ENCODE data around the gene TACC2. TPM values are rescaled to one million over a fixed set of nuclear protein-coding genes. Genes with fewer than 3 reads are reported as not detected.

The TACC2 gene
- total RNA-seq, 1 donor from 2014 or later: 9.7 TPM

- no peak for DNase-seq (ENCODE audit: low read depth, low spot score)
Measured at GRCh38 chr10:122271076-122271475, 282.1 kb downstream of the TACC2 start, which contains the start of gene BTBD16. Gene BTBD16, plus strand, starts transcription at chr10:122271296. Its CDS starts 3,786 bp downstream, at chr10:122275082.

- DNase-seq (ENCODE audit: low read depth, low spot score): no peak
Measured at GRCh38 chr10:122273966-122274545, 285.1 kb downstream of the TACC2 start.

GRCh38 chr10:122276611-122277208, 287.7 kb downstream of the TACC2 start:
- no peak for DNase-seq (ENCODE audit: low read depth, low spot score)

- DNase-seq (ENCODE audit: low read depth, low spot score): no peak
Measured at GRCh38 chr10:122277526-122278136, 288.7 kb downstream of the TACC2 start.

- DNase-seq (ENCODE audit: low read depth, low spot score): peak; percentile 20
Measured at GRCh38 chr10:122279725-122280141, 290.8 kb downstream of the TACC2 start.

- no peak for DNase-seq (ENCODE audit: low read depth, low spot score)
Measured at GRCh38 chr10:122280156-122280555, 291.2 kb downstream of the TACC2 start.

- DNase-seq (ENCODE audit: low read depth, low spot score): no peak
Measured at GRCh38 chr10:122281018-122281626, 292.2 kb downstream of the TACC2 start.

GRCh38 chr10:122281751-122282150, 292.8 kb downstream of the TACC2 start:
- DNase-seq (ENCODE audit: low read depth, low spot score): no peak

GRCh38 chr10:122282253-122282671, 293.3 kb downstream of the TACC2 start:
- no peak for DNase-seq (ENCODE audit: low read depth, low spot score)

GRCh38 chr10:122282909-122283308, 293.9 kb downstream of the TACC2 start:
- no peak for DNase-seq (ENCODE audit: low read depth, low spot score)

- no peak for DNase-seq (ENCODE audit: low read depth, low spot score)
Measured at GRCh38 chr10:122285506-122286444, 296.8 kb downstream of the TACC2 start.

GRCh38 chr10:122286867-122287266, 297.9 kb downstream of the TACC2 start:
- DNase-seq (ENCODE audit: low read depth, low spot score): no peak

- no peak for DNase-seq (ENCODE audit: low read depth, low spot score)
Measured at GRCh38 chr10:122287570-122287969, 298.6 kb downstream of the TACC2 start.

- DNase-seq (ENCODE audit: low read depth, low spot score): no peak
Measured at GRCh38 chr10:122288262-122288661, 299.3 kb downstream of the TACC2 start.

- DNase-seq (ENCODE audit: low read depth, low spot score): no peak
Measured at GRCh38 chr10:122288917-122289316, 300.0 kb downstream of the TACC2 start.

- no peak for DNase-seq (ENCODE audit: low read depth, low spot score)
Measured at GRCh38 chr10:122290334-122290733, 301.4 kb downstream of the TACC2 start.

GRCh38 chr10:122290833-122291532, 302.0 kb downstream of the TACC2 start:
- DNase-seq (ENCODE audit: low read depth, low spot score): no peak

GRCh38 chr10:122291739-122292138, 302.8 kb downstream of the TACC2 start:
- no peak for DNase-seq (ENCODE audit: low read depth, low spot score)

GRCh38 chr10:122292376-122292775, 303.4 kb downstream of the TACC2 start:
- DNase-seq (ENCODE audit: low read depth, low spot score): no peak

- no peak for DNase-seq (ENCODE audit: low read depth, low spot score)
Measured at GRCh38 chr10:122293156-122293960, 304.4 kb downstream of the TACC2 start.

Data from pulmonary artery endothelial cell (primary cell).